HepG2 (cell line): ENCODE results near the gene ARSH. TPM values are rescaled to one million over a fixed set of nuclear protein-coding genes. Genes with fewer than 3 reads are reported as not detected.

Experiments used
- ATAC-seq: fragments of 200-7000 bp; cut with Tn5 transposase; 3 replicates; pipeline ENCODE4 v1.9.1; 2020; ENCODE audit warnings: mild to moderate bottlenecking, moderate library complexity
- BruUV-seq: library from RNA; stranded (reverse); fragments of 400-500 nt; replicated peaks from 2 replicates; lab custom pipeline; 2021; lab: Mats Ljungman, UMichigan
- CTCF ChIA-PET: fragments of 300-600 bp; formaldehyde crosslinking; extraction: SDS; loops from one replicate; lab custom pipeline; 2021; ENCODE audit warnings: low total read pairs, inconsistent platforms, low intra/inter-chr PET ratio; lab: Yijun Ruan, JAX
- POLR2A ChIA-PET: fragments of 350-600 bp; sonication (Branson Sonifier 250); formaldehyde crosslinking; loops from one replicate; lab custom pipeline; 2020; ENCODE audit warnings: antibody characterized with exemption, inconsistent platforms; lab: Yijun Ruan, JAX
- DNase-seq: peaks from one replicate; pipeline ENCODE4 v3.0.0-alpha.2; 2015; ENCODE audit warnings: low spot score
- FAIRE-seq: peaks from 3 replicates; lab custom pipeline; 2011; peaks lifted over from hg19 to GRCh38; lab: Jason Lieb, UNC
- H2AFZ ChIP-seq: one replicate; pipeline ENCODE4 v1.6.1; 2011; ENCODE audit warnings: low read length, inconsistent platforms
- H3K27ac ChIP-seq: fragments of 300-600 bp; 3 replicates; pipeline ENCODE4 v1.8.0; 2011; ENCODE audit warnings: mixed run types, mild to moderate bottlenecking, mixed read lengths, low read length, inconsistent platforms; ENCODE audit not compliant: insufficient read depth; ENCODE audit errors: extremely low read length
- H3K27me3 ChIP-seq, 2 experiments: fragments of 200-600 bp in 1 of 2; 2 replicates in 1 of 2; 3 replicates in 1 of 2; pipeline versions ENCODE4 v1.6.0 to v1.8.0; 2011; ENCODE audit warnings: low read length in 2 of 2, mild to moderate bottlenecking in 2 of 2, moderate library complexity in 2 of 2, inconsistent platforms in 1 of 2; ENCODE audit not compliant: insufficient read depth in 2 of 2, control insufficient read depth in 1 of 2
- H3K36me3 ChIP-seq, 2 experiments: fragments of 200-600 bp in 1 of 2; replicated peaks in 1 of 2; 2 replicates in 1 of 2; 3 replicates in 1 of 2; pipeline versions ENCODE4 v1.5.1 to v1.8.0; 2011; ENCODE audit warnings: low read length in 2 of 2, inconsistent platforms in 1 of 2; ENCODE audit not compliant: insufficient read depth in 2 of 2, control insufficient read depth in 1 of 2
- H3K4me1 ChIP-seq: 2 replicates; pipeline ENCODE4 v1.5.1; 2012; ENCODE audit warnings: low read length, inconsistent platforms; ENCODE audit not compliant: insufficient read depth
- H3K4me2 ChIP-seq: 2 replicates; pipeline ENCODE4 v1.6.0; 2011; ENCODE audit warnings: low read depth, low read length, inconsistent platforms
- H3K4me3 ChIP-seq, 3 experiments: fragments of 200-600 bp in 1 of 3; sonication (generic), shearing (Covaris generic) in 1 of 3; replicated peaks in 1 of 3; 2 replicates each; pipeline ENCODE4 v1.5.1; 2011 to 2016; ENCODE audit warnings: low read length in 3 of 3, inconsistent platforms in 2 of 3, low read depth in 2 of 3, mild to moderate bottlenecking in 2 of 3, control low read depth in 1 of 3, mixed read lengths in 1 of 3; ENCODE audit not compliant: insufficient read depth in 1 of 3
- H3K79me2 ChIP-seq: one replicate; pipeline ENCODE4 v1.6.1; 2011; ENCODE audit warnings: low read length, inconsistent platforms; ENCODE audit not compliant: insufficient read depth
- H3K9ac ChIP-seq: 2 replicates; pipeline ENCODE4 v1.6.0; 2011; ENCODE audit warnings: mild to moderate bottlenecking, low read depth, low read length, inconsistent platforms; ENCODE audit not compliant: insufficient read depth
- H3K9me3 ChIP-seq: 2 replicates; pipeline ENCODE4 v1.5.1; 2012; ENCODE audit warnings: mild to moderate bottlenecking, low read length
- H4K20me1 ChIP-seq: 2 replicates; pipeline ENCODE4 v1.6.0; 2011; ENCODE audit warnings: inconsistent platforms, mild to moderate bottlenecking, low read length, moderate library complexity; ENCODE audit not compliant: insufficient read depth
- ARID2 ChIP-seq: sonication (generic); formaldehyde crosslinking; IDR thresholded peaks from 2 replicates; pipeline ENCODE4 v1.8.1; 2022; ENCODE audit warnings: mild to moderate bottlenecking, missing genetic modification reagents, borderline replicate concordance
- BATF2 ChIP-seq: sonication (generic); formaldehyde crosslinking; IDR thresholded peaks from 2 replicates; pipeline ENCODE4 v1.8.0; 2022; ENCODE audit warnings: mild to moderate bottlenecking, missing genetic modification reagents, moderate library complexity
- GZF1 ChIP-seq: sonication (generic); formaldehyde crosslinking; IDR thresholded peaks from 2 replicates; pipeline ENCODE4 v1.5.1; 2020; ENCODE audit warnings: mild to moderate bottlenecking, missing genetic modification reagents
- HMGXB3 ChIP-seq: sonication (generic); formaldehyde crosslinking; IDR thresholded peaks from 2 replicates; pipeline ENCODE4 v1.4.0; 2020; ENCODE audit warnings: missing genetic modification reagents, borderline replicate concordance
- MED1 ChIP-seq: sonication (generic); formaldehyde crosslinking; IDR thresholded peaks from 2 replicates; pipeline ENCODE4 v1.4.0; 2020; ENCODE audit warnings: missing genetic modification reagents
- POGZ ChIP-seq: sonication (generic); formaldehyde crosslinking; IDR thresholded peaks from 2 replicates; pipeline ENCODE4 v1.4.0; 2020; ENCODE audit warnings: mild to moderate bottlenecking, missing genetic modification reagents
- TIGD3 ChIP-seq: sonication (generic); formaldehyde crosslinking; IDR thresholded peaks from 2 replicates; pipeline ENCODE4 v1.5.1; 2020; ENCODE audit warnings: mild to moderate bottlenecking, missing genetic modification reagents, borderline replicate concordance
- ZMAT5 ChIP-seq: sonication (generic); formaldehyde crosslinking; IDR thresholded peaks from 2 replicates; pipeline ENCODE4 v1.5.0; 2020; ENCODE audit warnings: mild to moderate bottlenecking, low read depth, missing genetic modification reagents, borderline replicate concordance
- ZNF292 ChIP-seq: sonication (generic); formaldehyde crosslinking; IDR thresholded peaks from 2 replicates; pipeline ENCODE4 v1.8.1; 2022; ENCODE audit warnings: mild to moderate bottlenecking, low read depth, missing genetic modification reagents, borderline replicate concordance
- ZNF549 ChIP-seq: sonication (generic); formaldehyde crosslinking; IDR thresholded peaks from 2 replicates; pipeline ENCODE4 v1.5.0; 2020; ENCODE audit warnings: missing genetic modification reagents
- ZNF569 ChIP-seq: sonication (generic); formaldehyde crosslinking; IDR thresholded peaks from 2 replicates; pipeline ENCODE4 v1.5.0; 2020; ENCODE audit warnings: mild to moderate bottlenecking, missing genetic modification reagents, moderate library complexity, borderline replicate concordance
- ZNF737 ChIP-seq: sonication (generic); formaldehyde crosslinking; IDR thresholded peaks from 2 replicates; pipeline ENCODE4 v1.5.0; 2020; ENCODE audit warnings: missing genetic modification reagents, mild to moderate bottlenecking, borderline replicate concordance
- ZSCAN22 ChIP-seq: sonication (generic); formaldehyde crosslinking; IDR thresholded peaks from 2 replicates; pipeline ENCODE4 v1.4.0; 2020; ENCODE audit warnings: mild to moderate bottlenecking, missing genetic modification reagents
- WGBS: methylation state at CpG from one replicate; pipeline ENCODE4 v1.1.6; 2017; ENCODE audit warnings: low lambda C conversion rate; 5-methylcytosine and 5-hydroxymethylcytosine counted together
- in situ Hi-C: cut with HindIII; loops from 2 replicates; pipeline ENCODE4 v1.10.0; 2017; ENCODE audit warnings: low pct_unique_long_range_greater_than_20kb; ENCODE audit not compliant: extremely low pct_ligation_motif_present
- intact Hi-C: fragments of 100-400 bp; cut with micrococcal nuclease; formaldehyde crosslinking; loops from one replicate; pipeline ENCODE4 v1.10.0; 2022; ENCODE audit not compliant: unreplicated experiment
- polyA plus RNA-seq, 8 experiments: library from polyadenylated mRNA; depleted of rRNA in 3 of 8; stranded (reverse) in 7 of 8; unstranded in 1 of 8; fragments of >200 nt; fragmentation: Illumina TruSeq in 4 of 8; extraction: Trizol in 4 of 8; gene quantifications; 2 replicates each; pipeline versions ENCODE4 v1.2.1 to v1.2.3, GENCODE V29; 2011 to 2016; ENCODE audit warnings: low read depth in 4 of 8, missing spikeins in 1 of 8, mixed read lengths in 1 of 8; ENCODE audit not compliant: insufficient read depth in 1 of 8
- total RNA-seq, 5 experiments: library from RNA; depleted of rRNA; stranded (reverse); fragments of >200 nt; fragmentation: Illumina TruSeq; extraction: Trizol; gene quantifications; 2 replicates each; pipeline ENCODE4 v1.2.3, GENCODE V29; 2016; ENCODE audit warnings: low read depth in 1 of 5

ARSH gene
- total and polyA plus RNA-seq, 2 of the 13 experiments (the other 11 are each of a cell fraction or from before 2014, with no cell fraction given): not detected

GRCh38 chrX:2972391-2972790 is 34.0 kb upstream of the ARSH start:
- DNase-seq (no peak), FAIRE-seq (no peak), ATAC-seq (no peak)
- no peaks in the 10 kb centered on the region for H3K9me3 ChIP-seq
- no peak overlapping the region for H3K4me2 ChIP-seq
- no peaks in the 10 kb centered on the region for H3K36me3 ChIP-seq
- no TSS peak for BruUV-seq
- no peaks in the 10 kb centered on the region for H3K27me3 ChIP-seq
- H4K20me1 ChIP-seq: no peaks in the 10 kb centered on the region
- H3K27ac ChIP-seq: no peak overlapping the region
- no peaks in the 10 kb centered on the region for H3K4me1 ChIP-seq
- TF ChIP-seq ZNF569 (CRISPR knock-in tag): no peak
- TF ChIP-seq ZNF737 (CRISPR knock-in tag): no peak
- no peak for TF ChIP-seq TIGD3 (CRISPR knock-in tag)
- TF ChIP-seq GZF1: no peak
- no peak for TF ChIP-seq POGZ (CRISPR knock-in tag)
- TF ChIP-seq MED1 (CRISPR knock-in tag): no peak
- TF ChIP-seq BATF2: no peak
- CTCF ChIA-PET: no interaction called here
- in situ Hi-C loops (no loop called here), intact Hi-C loops (no loop called here)
- POLR2A ChIA-PET: no interaction called here
- no peak overlapping the region for H3K9ac ChIP-seq
- no peaks in the 10 kb centered on the region for H3K79me2 ChIP-seq
- 61% methylated on average over 4 of the region's 6 CpGs for WGBS
- no peak overlapping the region for H3K4me3 ChIP-seq
- H2AFZ ChIP-seq: no peak overlapping the region

- no peaks in the 10 kb centered on the region for H3K27me3 ChIP-seq
- POLR2A ChIA-PET: no interaction called here
- intact Hi-C loops (no loop called here), in situ Hi-C loops (no loop called here)
- H3K36me3 ChIP-seq: no peaks in the 10 kb centered on the region
- H3K4me3 ChIP-seq: no peak overlapping the region
- CTCF ChIA-PET: no interaction called here
- WGBS: 91% methylated on average over 1 of the region's 1 CpG
- H3K9ac ChIP-seq: no peak overlapping the region
- H4K20me1 ChIP-seq: no peaks in the 10 kb centered on the region
- H3K27ac ChIP-seq: no peak overlapping the region
- no peaks in the 10 kb centered on the region for H3K4me1 ChIP-seq
- no peak overlapping the region for H3K4me2 ChIP-seq
- ATAC-seq (no peak), FAIRE-seq (no peak), DNase-seq (no peak)
- BruUV-seq: no TSS peak
- no peaks in the 10 kb centered on the region for H3K79me2 ChIP-seq
- no peak overlapping the region for H2AFZ ChIP-seq
- H3K9me3 ChIP-seq: no peaks in the 10 kb centered on the region
- TF ChIP-seq ZNF549 (CRISPR knock-in tag): no peak
- TF ChIP-seq ARID2 (CRISPR knock-in tag): no peak
- TF ChIP-seq ZMAT5: no peak
- no peak for TF ChIP-seq ZSCAN22 (CRISPR knock-in tag)
- no peak for TF ChIP-seq HMGXB3 (CRISPR knock-in tag)
- TF ChIP-seq ZNF292 (CRISPR knock-in tag): no peak
These were observed 31.4 kb upstream of the ARSH start for GRCh38 chrX:2974961-2975360.
